Activated CD8-positive, alpha-beta memory T cell treated with anti-CD3 and anti-CD28 coated beads for 1 hour (primary cell): ENCODE measurements around the gene GANC.
"Not testable (repeated sequence)": the region's sequence is repeated elsewhere in the genome, so short reads cannot be mapped to it uniquely, and the experiment has no call there.

Experiments
- DNase-seq, 2 donors: peaks; one replicate each; pipeline ENCODE4 v3.0.0-alpha.2; 2020; ENCODE audit warnings: low read depth in 1 of 2; ENCODE audit errors: extremely low read depth in 1 of 2

Gene GANC

GRCh38 chr15:42272939-42273899 is at the start of gene GANC, which contains the start of gene TMEM87A:
Gene GANC (plus strand): TSS chr15:42273201. CDS start chr15:42274482, 1,281 bp downstream.
Gene TMEM87A (minus strand): TSS chr15:42273433. CDS start chr15:42273398, 35 bp downstream.
- DNase-seq: peak; percentile 86

- DNase-seq: no peak
These were observed 46.4 kb upstream of the GANC start for GRCh38 chr15:42226648-42227047.

- no peak for DNase-seq
These were observed 45.0 kb upstream of the GANC start for GRCh38 chr15:42228036-42228435.

GRCh38 chr15:42228981-42229380 is 44.0 kb upstream of the GANC start:
- not testable (repeated sequence) for DNase-seq

GRCh38 chr15:42231088-42231487 is 41.9 kb upstream of the GANC start:
- DNase-seq: no peak

GRCh38 chr15:42232606-42233005 is 40.4 kb upstream of the GANC start:
- no peak for DNase-seq

- no peak for DNase-seq
These were observed 39.9 kb upstream of the GANC start for GRCh38 chr15:42233107-42233506.

GRCh38 chr15:42239528-42240182 is 33.3 kb upstream of the GANC start:
- no peak for DNase-seq

- DNase-seq: no peak
These were observed 32.2 kb upstream of the GANC start for GRCh38 chr15:42240823-42241222.

- DNase-seq: no peak
These were observed 19.7 kb upstream of the GANC start for GRCh38 chr15:42253300-42253699.

GRCh38 chr15:42264795-42265194 is 8.2 kb upstream of the GANC start:
- no peak for DNase-seq

GRCh38 chr15:42267286-42267685 is 5.7 kb upstream of the GANC start:
- no peak for DNase-seq

GRCh38 chr15:42270551-42270950 is 2.5 kb upstream of the GANC start:
- no peak for DNase-seq

- DNase-seq: no peak
These were observed 2.0 kb upstream of the GANC start for GRCh38 chr15:42270996-42271395.

- DNase-seq: peak; percentile 16 to 43
These were observed 1.1 kb downstream of the GANC start for GRCh38 chr15:42273900-42274701.

- DNase-seq: no peak
These were observed 1.6 kb downstream of the GANC start for GRCh38 chr15:42274702-42274989.

- DNase-seq: no peak
These were observed 2.9 kb downstream of the GANC start for GRCh38 chr15:42275780-42276391.

GRCh38 chr15:42276762-42277161 is 3.8 kb downstream of the GANC start:
- no peak for DNase-seq

- DNase-seq: no peak
These were observed 6.3 kb downstream of the GANC start for GRCh38 chr15:42279234-42279723.

GRCh38 chr15:42282344-42282743 is 9.3 kb downstream of the GANC start:
- DNase-seq: no peak

GRCh38 chr15:42282926-42283325 is 9.9 kb downstream of the GANC start:
- no peak for DNase-seq
